H9 (cell line): ENCODE data around the gene KAT14. TPM values are rescaled to one million over a fixed set of nuclear protein-coding genes. Genes with fewer than 3 reads are reported as not detected.
"Not testable (repeated sequence)": the region's sequence is repeated elsewhere in the genome, so short reads cannot be mapped to it uniquely, and the experiment has no call there.

Experiments used
- DNase-seq: peaks from one replicate; pipeline ENCODE4 v3.0.0-alpha.2; 2017
- H2AFZ ChIP-seq: one replicate; pipeline ENCODE4 v1.6.1; 2013; ENCODE audit warnings: mild to moderate bottlenecking, low read length, control low read depth, moderate library complexity
- H2AK5ac ChIP-seq: 2 replicates; pipeline ENCODE4 v1.6.1; 2013; ENCODE audit warnings: low read length, control low read depth, mixed read lengths; ENCODE audit not compliant: insufficient read length
- H2BK120ac ChIP-seq: one replicate; pipeline ENCODE4 v1.6.1; 2013; ENCODE audit warnings: low read depth, mild to moderate bottlenecking, low read length, control low read depth, inconsistent platforms; ENCODE audit not compliant: poor library complexity, severe bottlenecking
- H2BK12ac ChIP-seq: 2 replicates; pipeline ENCODE4 v1.6.1; 2013; ENCODE audit warnings: low read length, control low read depth, mixed read lengths, low read depth; ENCODE audit not compliant: insufficient read length
- H2BK15ac ChIP-seq: 2 replicates; pipeline ENCODE4 v1.6.1; 2013; ENCODE audit warnings: low read depth, low read length, control low read depth
- H2BK20ac ChIP-seq: one replicate; pipeline ENCODE4 v1.6.1; 2013; ENCODE audit warnings: low read depth, mild to moderate bottlenecking, low read length, control low read depth, inconsistent platforms; ENCODE audit not compliant: poor library complexity, severe bottlenecking
- H2BK5ac ChIP-seq: 2 replicates; pipeline ENCODE4 v1.6.1; 2013; ENCODE audit warnings: low read length, control low read depth, mixed read lengths; ENCODE audit not compliant: insufficient read length
- H3K14ac ChIP-seq: 2 replicates; pipeline ENCODE4 v1.6.1; 2013; ENCODE audit warnings: low read length, control low read depth; ENCODE audit not compliant: insufficient read depth
- H3K18ac ChIP-seq: 2 replicates; pipeline ENCODE4 v1.6.1; 2013; ENCODE audit warnings: low read depth, mild to moderate bottlenecking, mixed read lengths, low read length, control low read depth; ENCODE audit not compliant: insufficient read length
- H3K23ac ChIP-seq: 2 replicates; pipeline ENCODE4 v1.6.1; 2013; ENCODE audit warnings: low read length, control low read depth, mixed read lengths, low read depth; ENCODE audit not compliant: insufficient read length
- H3K23me2 ChIP-seq: 2 replicates; pipeline ENCODE4 v1.6.1; 2013; ENCODE audit warnings: low read depth, mild to moderate bottlenecking, mixed read lengths, low read length, control low read depth; ENCODE audit not compliant: insufficient read length, poor library complexity, severe bottlenecking
- H3K27ac ChIP-seq: 2 replicates; pipeline ENCODE4 v1.5.1; 2013; ENCODE audit warnings: low read length, control low read depth, mixed read lengths, low read depth; ENCODE audit not compliant: insufficient read length
- H3K27me3 ChIP-seq: 2 replicates; pipeline ENCODE4 v1.6.1; 2013; ENCODE audit warnings: low read length, control low read depth, inconsistent platforms; ENCODE audit not compliant: insufficient read depth
- H3K4ac ChIP-seq: 2 replicates; pipeline ENCODE4 v1.6.1; 2013; ENCODE audit warnings: low read depth, mild to moderate bottlenecking, control low read depth, inconsistent platforms, low read length, moderate library complexity
- H3K4me1 ChIP-seq: 2 replicates; pipeline ENCODE4 v1.6.1; 2013; ENCODE audit warnings: low read length, control low read depth, inconsistent platforms; ENCODE audit not compliant: insufficient read depth
- H3K4me2 ChIP-seq: 2 replicates; pipeline ENCODE4 v1.6.1; 2013; ENCODE audit warnings: low read length, control low read depth, mixed read lengths; ENCODE audit not compliant: insufficient read length, insufficient read depth
- H3K56ac ChIP-seq: 2 replicates; pipeline ENCODE4 v1.6.1; 2013; ENCODE audit warnings: low read depth, mild to moderate bottlenecking, mixed read lengths, low read length, control low read depth; ENCODE audit not compliant: insufficient read length
- H3K79me1 ChIP-seq: 2 replicates; pipeline ENCODE4 v1.6.1; 2013; ENCODE audit warnings: low read depth, mild to moderate bottlenecking, moderate library complexity, low read length, control low read depth, inconsistent platforms; ENCODE audit not compliant: insufficient read depth, poor library complexity, severe bottlenecking
- H3K79me2 ChIP-seq: 2 replicates; pipeline ENCODE4 v1.6.1; 2013; ENCODE audit warnings: low read length, control low read depth, inconsistent platforms; ENCODE audit not compliant: insufficient read depth
- H3K9ac ChIP-seq: 2 replicates; pipeline ENCODE4 v1.6.1; 2013; ENCODE audit warnings: low read length, control low read depth, mixed read lengths; ENCODE audit not compliant: insufficient read length; ENCODE audit errors: extremely low read depth
- H3K9me3 ChIP-seq: one replicate; pipeline ENCODE4 v1.6.1; 2013; ENCODE audit warnings: low read depth, low read length, inconsistent platforms; ENCODE audit not compliant: control insufficient read depth
- H3T11ph ChIP-seq: one replicate; pipeline ENCODE4 v1.6.1; 2013; ENCODE audit warnings: mild to moderate bottlenecking, low read length, control low read depth, inconsistent platforms
- H4K20me1 ChIP-seq: one replicate; pipeline ENCODE4 v1.6.1; 2013; ENCODE audit not compliant: control insufficient read depth, insufficient read length, insufficient read depth
- H4K5ac ChIP-seq: 2 replicates; pipeline ENCODE4 v1.6.1; 2013; ENCODE audit warnings: low read depth, mild to moderate bottlenecking, mixed read lengths, low read length, control low read depth; ENCODE audit not compliant: insufficient read length
- H4K8ac ChIP-seq: replicated peaks from 2 replicates; pipeline ENCODE4 v1.6.1; 2013; ENCODE audit warnings: low read length, control low read depth, mixed read lengths, low read depth; ENCODE audit not compliant: insufficient read length
- H4K91ac ChIP-seq: 2 replicates; pipeline ENCODE4 v1.6.1; 2013; ENCODE audit warnings: low read depth, mild to moderate bottlenecking, moderate library complexity, mixed read lengths, low read length, control low read depth; ENCODE audit not compliant: insufficient read length
- H3K27ac Mint-ChIP-seq, 3 experiments: 2 replicates in 2 of 3; 3 replicates in 1 of 3; pipeline ENCODE4 v1.8.0; 2020 to 2021; ENCODE audit warnings: mixed read lengths in 3 of 3, mild to moderate bottlenecking in 1 of 3, moderate library complexity in 1 of 3
- H3K27me3 Mint-ChIP-seq: 2 replicates; pipeline ENCODE4 v1.8.0; 2021; ENCODE audit warnings: low read depth, mild to moderate bottlenecking, moderate library complexity, mixed read lengths
- H3K36me3 Mint-ChIP-seq, 3 experiments: 2 replicates in 2 of 3; 3 replicates in 1 of 3; pipeline ENCODE4 v1.8.0; 2020 to 2021; ENCODE audit warnings: low read depth in 3 of 3, mixed read lengths in 3 of 3; ENCODE audit not compliant: insufficient read depth in 1 of 3
- H3K4me1 Mint-ChIP-seq, 2 experiments: 2 replicates each; pipeline ENCODE4 v1.8.0; 2020; ENCODE audit warnings: mixed read lengths in 2 of 2
- H3K4me3 Mint-ChIP-seq, 2 experiments: 2 replicates in 1 of 2; 3 replicates in 1 of 2; pipeline ENCODE4 v1.8.0; 2020 to 2021; ENCODE audit warnings: mild to moderate bottlenecking in 2 of 2, mixed read lengths in 2 of 2, moderate library complexity in 1 of 2
- H3K9me3 Mint-ChIP-seq, 2 experiments: 2 replicates in 1 of 2; 3 replicates in 1 of 2; pipeline ENCODE4 v1.8.0; 2020; ENCODE audit warnings: mild to moderate bottlenecking in 2 of 2, mixed read lengths in 2 of 2, moderate library complexity in 1 of 2
- WGBS: extraction: QIAGEN DNeasy Blood & Tissue Kit; methylation state at CpG from one replicate; pipeline ENCODE4 v1.1.7; 2013; ENCODE audit warnings: missing lambda C conversion rate, low lambda C conversion rate, mixed read lengths; ENCODE audit not compliant: insufficient read length; ENCODE audit errors: extremely low coverage; 5-methylcytosine and 5-hydroxymethylcytosine counted together
- total RNA-seq: library from RNA; stranded (reverse); gene quantifications from 2 replicates; pipeline ENCODE4 v1.2.1, GENCODE V29; 2021
- TF ChIP-seq, protein P1 (sequence below): fragments of 200-600 bp; sonication (generic); conservative IDR thresholded peaks from 3 replicates; pipeline ENCODE4 v1.8.0; 2021; ENCODE audit warnings: antibody characterized with exemption, mild to moderate bottlenecking

Gene KAT14
- total RNA-seq, 1 experiment from 2014 or later: 19.2 TPM

DNA sequence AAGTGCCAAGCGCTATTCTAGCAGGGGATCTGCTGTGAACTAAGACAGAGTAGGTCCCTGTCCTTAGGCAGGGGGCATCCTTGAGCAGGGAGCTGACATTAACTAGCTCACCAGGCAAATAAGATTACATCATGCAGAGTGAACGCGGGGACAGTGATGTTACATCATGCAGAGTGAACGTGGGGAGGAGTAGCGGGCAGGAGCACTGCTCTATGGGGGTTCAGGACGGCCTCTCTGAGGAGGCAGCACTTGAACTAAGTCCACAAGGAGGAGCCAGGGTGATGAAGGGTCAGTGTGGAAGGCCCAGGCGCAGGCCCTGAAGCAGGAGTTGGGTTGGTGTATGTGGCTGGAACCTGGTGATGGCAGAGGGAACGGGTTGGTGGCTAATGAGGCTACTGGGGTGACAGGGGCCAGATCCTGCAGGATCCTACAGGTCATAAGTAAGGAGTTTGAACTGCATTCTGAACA is 38.7 kb downstream of the KAT14 start:
- peaks cover 42 to 51% (median 47%) of the 10 kb centered on the region in 3 experiments for H3K36me3 Mint-ChIP-seq
- TF ChIP-seq, protein P1, sequence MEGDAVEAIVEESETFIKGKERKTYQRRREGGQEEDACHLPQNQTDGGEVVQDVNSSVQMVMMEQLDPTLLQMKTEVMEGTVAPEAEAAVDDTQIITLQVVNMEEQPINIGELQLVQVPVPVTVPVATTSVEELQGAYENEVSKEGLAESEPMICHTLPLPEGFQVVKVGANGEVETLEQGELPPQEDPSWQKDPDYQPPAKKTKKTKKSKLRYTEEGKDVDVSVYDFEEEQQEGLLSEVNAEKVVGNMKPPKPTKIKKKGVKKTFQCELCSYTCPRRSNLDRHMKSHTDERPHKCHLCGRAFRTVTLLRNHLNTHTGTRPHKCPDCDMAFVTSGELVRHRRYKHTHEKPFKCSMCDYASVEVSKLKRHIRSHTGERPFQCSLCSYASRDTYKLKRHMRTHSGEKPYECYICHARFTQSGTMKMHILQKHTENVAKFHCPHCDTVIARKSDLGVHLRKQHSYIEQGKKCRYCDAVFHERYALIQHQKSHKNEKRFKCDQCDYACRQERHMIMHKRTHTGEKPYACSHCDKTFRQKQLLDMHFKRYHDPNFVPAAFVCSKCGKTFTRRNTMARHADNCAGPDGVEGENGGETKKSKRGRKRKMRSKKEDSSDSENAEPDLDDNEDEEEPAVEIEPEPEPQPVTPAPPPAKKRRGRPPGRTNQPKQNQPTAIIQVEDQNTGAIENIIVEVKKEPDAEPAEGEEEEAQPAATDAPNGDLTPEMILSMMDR: peak; percentile 51
- H3K23me2 ChIP-seq: no peaks in the 10 kb centered on the region

DNA sequence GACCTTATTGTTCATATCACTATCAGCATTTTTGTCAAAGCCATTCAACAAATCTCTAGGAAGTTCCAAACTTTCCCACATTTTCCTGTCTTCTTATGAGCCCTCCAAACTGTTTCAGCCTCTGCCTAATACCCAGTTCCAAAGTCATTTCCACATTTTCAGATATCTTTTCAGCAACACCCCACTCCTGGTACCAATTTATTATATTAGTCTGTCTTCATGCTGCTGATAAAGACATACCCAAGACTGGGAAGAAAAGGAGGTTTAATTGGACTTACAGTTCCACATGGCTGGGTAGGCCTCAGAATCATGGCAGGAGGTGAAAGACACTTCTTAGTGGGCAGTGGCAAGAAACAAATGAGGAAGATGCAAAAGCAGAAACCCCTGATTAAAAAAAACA is 42.7 kb downstream of the KAT14 start:
- not testable (repeated sequence) for H3K4ac ChIP-seq
- peaks cover 12 to 14% of the 10 kb centered on the region in 2 experiments for H3K9me3 Mint-ChIP-seq
- peaks cover 31 to 36% of the 10 kb centered on the region in 2 experiments for H3K4me1 Mint-ChIP-seq

More for the DNA sequence above, 38.7 kb downstream of the KAT14 start:
- H3K79me2 ChIP-seq: no peaks in the 10 kb centered on the region; the same call in 1 of the 2 replicates
- no peak overlapping the region for H3K4me3 Mint-ChIP-seq
- H2BK15ac ChIP-seq: no peak overlapping the region
- H2BK20ac ChIP-seq: no peak overlapping the region
- H3K56ac ChIP-seq: no peak overlapping the region
- H3K27ac ChIP-seq: no peak overlapping the region
- no peaks in the 10 kb centered on the region for H3K79me1 ChIP-seq
- peaks cover 35 to 42% of the 10 kb centered on the region in 2 experiments for H3K4me1 Mint-ChIP-seq
- H2AFZ ChIP-seq: no peak overlapping the region
- H4K91ac ChIP-seq: no peak overlapping the region
- H3K4ac ChIP-seq: no peak overlapping the region
- H4K5ac ChIP-seq: no peak overlapping the region
- H3K23ac ChIP-seq: no peak overlapping the region
- no peaks in the 10 kb centered on the region for H3K4me1 ChIP-seq
- peak overlapping the region; percentile 89 to 98 (median 97) for H3K27ac Mint-ChIP-seq
- no peak overlapping the region for H3K9ac ChIP-seq
- H3K9me3 ChIP-seq: no peaks in the 10 kb centered on the region
- WGBS: no CpG with 5 or more reads among the region's 8 CpGs
- no peak overlapping the region for H2BK5ac ChIP-seq
- H3K27me3 Mint-ChIP-seq: no peaks in the 10 kb centered on the region
- no peak overlapping the region for H3T11ph ChIP-seq
- no peaks in the 10 kb centered on the region for H4K20me1 ChIP-seq
- no peak overlapping the region for H3K18ac ChIP-seq
- H2BK120ac ChIP-seq: no peak overlapping the region
- H2AK5ac ChIP-seq: no peak overlapping the region
- DNase-seq: peak; percentile 83
- H3K4me2 ChIP-seq: no peak overlapping the region
- H3K27me3 ChIP-seq: no peaks in the 10 kb centered on the region
- H3K9me3 Mint-ChIP-seq: peaks cover 12 to 14% of the 10 kb centered on the region in 2 experiments
- no peak overlapping the region for H4K8ac ChIP-seq
- no peak overlapping the region for H3K14ac ChIP-seq
- no peak overlapping the region for H2BK12ac ChIP-seq

More for the DNA sequence above, 42.7 kb downstream of the KAT14 start:
- not testable (repeated sequence) for H3K9ac ChIP-seq, H3T11ph ChIP-seq, H3K27me3 Mint-ChIP-seq, H2BK120ac ChIP-seq, H3K4me3 Mint-ChIP-seq, H3K79me1 ChIP-seq, H2BK15ac ChIP-seq, H3K4me1 ChIP-seq, H3K56ac ChIP-seq, H3K9me3 ChIP-seq, H3K14ac ChIP-seq, H2AK5ac ChIP-seq, H3K23ac ChIP-seq, H3K27me3 ChIP-seq, H3K18ac ChIP-seq, H4K5ac ChIP-seq, H2BK20ac ChIP-seq, H3K79me2 ChIP-seq, H2AFZ ChIP-seq, H2BK12ac ChIP-seq, H4K91ac ChIP-seq, H2BK5ac ChIP-seq, DNase-seq, H4K20me1 ChIP-seq, H3K27ac Mint-ChIP-seq, H3K23me2 ChIP-seq, H4K8ac ChIP-seq, H3K27ac ChIP-seq, H3K4me2 ChIP-seq
- peaks cover 64 to 67% (median 65%) of the 10 kb centered on the region in 3 experiments for H3K36me3 Mint-ChIP-seq
